ENCODE measurements around the gene APOL6. TPM values are rescaled to one million over a fixed set of nuclear protein-coding genes. Genes with fewer than 3 reads are reported as not detected.

Gene APOL6
- polyA plus RNA-seq, 1 donor (not counting 4 experiments of a cell fraction or from before 2014, with no cell fraction given) = 4.2 TPM

GRCh38 chr22:35634943-35635540 is 13.2 kb upstream of the APOL6 start:
- dilution Hi-C loops (cut with MboI; ENCODE audit: extremely low pct_ligation_motif_present, low sequenced_read_pairs) = no loop called here
- no peaks in the 10 kb centered on the region for H3K9me1 ChIP-seq (ENCODE audit: control insufficient read depth, extremely low read depth, insufficient read depth, low read length)
- no peak overlapping the region for H2AFZ ChIP-seq (ENCODE audit: control insufficient read depth, low read length)
- no peaks in the 10 kb centered on the region for H3K36me3 ChIP-seq (ENCODE audit: control insufficient read depth in 2 of 2, extremely low read depth in 1 of 2, insufficient read depth in 2 of 2, low read length in 2 of 2)
- TF ChIP-seq, protein P1, sequence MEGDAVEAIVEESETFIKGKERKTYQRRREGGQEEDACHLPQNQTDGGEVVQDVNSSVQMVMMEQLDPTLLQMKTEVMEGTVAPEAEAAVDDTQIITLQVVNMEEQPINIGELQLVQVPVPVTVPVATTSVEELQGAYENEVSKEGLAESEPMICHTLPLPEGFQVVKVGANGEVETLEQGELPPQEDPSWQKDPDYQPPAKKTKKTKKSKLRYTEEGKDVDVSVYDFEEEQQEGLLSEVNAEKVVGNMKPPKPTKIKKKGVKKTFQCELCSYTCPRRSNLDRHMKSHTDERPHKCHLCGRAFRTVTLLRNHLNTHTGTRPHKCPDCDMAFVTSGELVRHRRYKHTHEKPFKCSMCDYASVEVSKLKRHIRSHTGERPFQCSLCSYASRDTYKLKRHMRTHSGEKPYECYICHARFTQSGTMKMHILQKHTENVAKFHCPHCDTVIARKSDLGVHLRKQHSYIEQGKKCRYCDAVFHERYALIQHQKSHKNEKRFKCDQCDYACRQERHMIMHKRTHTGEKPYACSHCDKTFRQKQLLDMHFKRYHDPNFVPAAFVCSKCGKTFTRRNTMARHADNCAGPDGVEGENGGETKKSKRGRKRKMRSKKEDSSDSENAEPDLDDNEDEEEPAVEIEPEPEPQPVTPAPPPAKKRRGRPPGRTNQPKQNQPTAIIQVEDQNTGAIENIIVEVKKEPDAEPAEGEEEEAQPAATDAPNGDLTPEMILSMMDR (optimal IDR thresholded peaks at IDR 0.05 in 1 of 3, IDR thresholded peaks at IDR 0.05 in 1 of 3, conservative IDR thresholded peaks at IDR 0.05 in 1 of 3; ENCODE audit: extremely low read depth in 1 of 3, insufficient read depth in 2 of 3, low read length in 3 of 3) = no peak
- TF ChIP-seq EZH2 (IDR thresholded peaks at IDR 0.05; ENCODE audit: low read length) = no peak
- no peaks in the 10 kb centered on the region for H3K27me3 ChIP-seq (ENCODE audit: control insufficient read depth, extremely low read depth, insufficient read depth, low read length)
- no peak overlapping the region for H3K4me2 ChIP-seq (ENCODE audit: control insufficient read depth, extremely low read depth, insufficient read depth, low read depth, low read length)
- no peak for FAIRE-seq
- H3K79me2 ChIP-seq (ENCODE audit: control insufficient read depth, insufficient read depth, low read length) = no peaks in the 10 kb centered on the region
- no peak overlapping the region for H3K9ac ChIP-seq (ENCODE audit: control insufficient read depth, extremely low read depth, insufficient read depth, low read length)
- no peaks in the 10 kb centered on the region for H3K9me3 ChIP-seq (ENCODE audit: control insufficient read depth, low read depth, low read length)
- H3K4me3 ChIP-seq (ENCODE audit: control insufficient read depth in 2 of 3, extremely low read depth in 1 of 3, insufficient read depth in 2 of 3, low read depth in 1 of 3, low read length in 3 of 3) = no peak overlapping the region
- peaks cover 3% of the 10 kb centered on the region for H3K4me1 ChIP-seq (ENCODE audit: control insufficient read depth, extremely low read depth, insufficient read depth, low read length)
- DNase-seq (ENCODE audit: low read depth, low spot score) = no peak
- H4K20me1 ChIP-seq (ENCODE audit: control insufficient read depth, extremely low read depth, insufficient read depth, low read length) = no peaks in the 10 kb centered on the region
- no peak overlapping the region for H3K27ac ChIP-seq (ENCODE audit: control insufficient read depth, insufficient read depth, low read length)

DNA sequence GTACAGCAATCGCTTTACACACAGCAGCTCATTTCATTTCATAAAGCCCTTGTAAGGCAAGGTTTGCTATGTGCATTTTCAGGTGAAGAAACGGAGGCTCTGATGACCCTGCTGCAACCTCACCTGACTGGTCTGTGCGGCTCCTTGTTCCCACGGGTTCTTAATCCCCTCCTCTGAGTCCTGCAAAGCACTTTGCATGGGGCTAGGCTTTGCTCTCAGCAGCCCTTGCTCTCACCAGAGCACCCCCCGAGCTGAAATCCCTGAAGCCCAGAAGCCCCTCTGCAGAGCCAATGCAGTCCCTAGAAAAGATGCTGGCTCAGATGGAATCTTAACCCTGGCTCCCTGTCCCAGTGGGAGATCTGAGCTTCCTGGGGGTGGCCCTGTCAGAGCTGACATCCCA is 11.0 kb upstream of the APOL6 start:
- Histone ChIP-seq H3K9ac (ENCODE audit: control insufficient read depth, extremely low read depth, insufficient read depth, low read length) (no peak overlapping the region), H2AFZ (ENCODE audit: control insufficient read depth, low read length) (no peak overlapping the region), H3K27ac (ENCODE audit: control insufficient read depth, insufficient read depth, low read length) (no peak overlapping the region), H3K4me1 (ENCODE audit: control insufficient read depth, extremely low read depth, insufficient read depth, low read length) (peaks cover 3% of the 10 kb centered on the region), H3K9me3 (ENCODE audit: control insufficient read depth, low read depth, low read length) (no peaks in the 10 kb centered on the region), H3K36me3 (ENCODE audit: control insufficient read depth in 2 of 2, extremely low read depth in 1 of 2, insufficient read depth in 2 of 2, low read length in 2 of 2) (no peaks in the 10 kb centered on the region), H3K4me3 (ENCODE audit: control insufficient read depth in 2 of 3, extremely low read depth in 1 of 3, insufficient read depth in 2 of 3, low read depth in 1 of 3, low read length in 3 of 3) (no peak overlapping the region), H4K20me1 (ENCODE audit: control insufficient read depth, extremely low read depth, insufficient read depth, low read length) (no peaks in the 10 kb centered on the region), H3K9me1 (ENCODE audit: control insufficient read depth, extremely low read depth, insufficient read depth, low read length) (no peaks in the 10 kb centered on the region), H3K79me2 (ENCODE audit: control insufficient read depth, insufficient read depth, low read length) (no peaks in the 10 kb centered on the region), H3K4me2 (ENCODE audit: control insufficient read depth, extremely low read depth, insufficient read depth, low read depth, low read length) (no peak overlapping the region), H3K27me3 (ENCODE audit: control insufficient read depth, extremely low read depth, insufficient read depth, low read length) (no peaks in the 10 kb centered on the region)
- TF ChIP-seq, protein P1 (optimal IDR thresholded peaks at IDR 0.05 in 1 of 3, IDR thresholded peaks at IDR 0.05 in 1 of 3, conservative IDR thresholded peaks at IDR 0.05 in 1 of 3; ENCODE audit: extremely low read depth in 1 of 3, insufficient read depth in 2 of 3, low read length in 3 of 3) = no peak
- no peak for TF ChIP-seq EZH2 (IDR thresholded peaks at IDR 0.05; ENCODE audit: low read length)
- dilution Hi-C loops (cut with MboI; ENCODE audit: extremely low pct_ligation_motif_present, low sequenced_read_pairs) = no loop called here
- DNase-seq (ENCODE audit: low read depth, low spot score) (no peak), FAIRE-seq (no peak)

All from keratinocyte (primary cell).